ENCODE results near the gene NR6A1. TPM values are rescaled to one million over a fixed set of nuclear protein-coding genes. Genes with fewer than 3 reads are reported as not detected.

Gene NR6A1
- total and polyA plus RNA-seq, 2 of the 8 experiments (the other 6 are each of a cell fraction or from before 2014, with no cell fraction given): 93.2 to 237 TPM

GRCh38 chr9:124486778-124487259, 284.3 kb downstream of the NR6A1 start:
- Histone ChIP-seq H3K4me2 (ENCODE audit: insufficient read depth in 1 of 2, low read depth in 2 of 2, low read length in 2 of 2) (peak overlapping the region; percentile 19 to 40; a peak in 2 of 4 replicates), H2BK15ac (ENCODE audit: low read length) (no peak overlapping the region), H4K20me1 (replicated peaks in 1 of 2; ENCODE audit: control insufficient read depth in 1 of 2, insufficient read depth in 2 of 2, low read length in 2 of 2) (peaks cover 0 to 9% of the 10 kb centered on the region in 2 experiments), H3K36me3 (ENCODE audit: control insufficient read depth in 2 of 4, insufficient read depth in 4 of 4, low read length in 3 of 4) (no peaks in the 10 kb centered on the region), H3K14ac (ENCODE audit: insufficient read length) (no peak overlapping the region), H2AFZ (ENCODE audit: low read length) (no peak overlapping the region), H3K56ac (replicated peaks; ENCODE audit: insufficient read length, low read depth, low read length) (no peak overlapping the region), H2BK120ac (replicated peaks; ENCODE audit: low read depth, low read length) (no peak overlapping the region), H4K91ac (replicated peaks; ENCODE audit: insufficient read length, low read length) (no peak overlapping the region), H4K5ac (ENCODE audit: insufficient read length, low read depth, low read length) (no peak overlapping the region), H3K4ac (replicated peaks; ENCODE audit: insufficient read length, low read depth, low read length) (no peak overlapping the region), H3K4me3 (ENCODE audit: extremely low read depth in 1 of 4, insufficient read depth in 2 of 4, low read depth in 3 of 4, low read length in 4 of 4) (0 out of 8 replicates have a peak overlapping the region, but pooled peaks of 1 of the 4 experiments have one; percentile 22), H3K79me2 (ENCODE audit: control insufficient read depth in 1 of 2, insufficient read depth in 2 of 2, low read length in 2 of 2) (no peaks in the 10 kb centered on the region), H3K18ac (ENCODE audit: extremely low read depth, low read length) (no peak overlapping the region), H3K27me3 (replicated peaks in 1 of 4; ENCODE audit: control insufficient read depth in 3 of 4, extremely low read depth in 1 of 4, insufficient read depth in 3 of 4, low read length in 3 of 4) (peaks cover 0 to 14% (median 7%) of the 10 kb centered on the region in 4 experiments; a peak in 6 of 7 replicates), H2AK5ac (ENCODE audit: low read depth, low read length) (no peak overlapping the region), H3K23ac (ENCODE audit: insufficient read length) (no peak overlapping the region), H3K9me3 (ENCODE audit: insufficient read depth in 2 of 2, low read depth in 1 of 2, low read length in 1 of 2) (no peaks in the 10 kb centered on the region), H3K9ac (replicated peaks in 1 of 4; ENCODE audit: extremely low read depth in 1 of 4, low read depth in 3 of 4, low read length in 3 of 4) (no peak overlapping the region), H2BK12ac (ENCODE audit: low read depth, low read length) (no peak overlapping the region), H3K79me1 (ENCODE audit: low read depth, low read length) (no peaks in the 10 kb centered on the region), H3K23me2 (ENCODE audit: low read depth, low read length) (peaks cover 4% of the 10 kb centered on the region; the same call in 1 of the 2 replicates), H2BK5ac (ENCODE audit: low read depth, low read length) (no peak overlapping the region), H3K27ac (ENCODE audit: low read depth, low read length) (no peak overlapping the region), H3K4me1 (replicated peaks in 1 of 4; ENCODE audit: control insufficient read depth in 3 of 4, insufficient read depth in 4 of 4, low read length in 3 of 4) (peaks cover 3 to 30% (median 9%) of the 10 kb centered on the region in 4 experiments; a peak in 6 of 7 replicates), H4K8ac (ENCODE audit: extremely low read depth, insufficient read depth, low read length) (peak overlapping the region; percentile 15; the same call in 1 of the 2 replicates), H2BK20ac (ENCODE audit: low read length) (no peak overlapping the region)
- ChIA-PET POLR2A (ENCODE audit: partially characterized antibody) (interaction anchor here (1.2 to 3.1 kb wide), 5 partner anchors 9 to 376 kb away, joined by 4 to 11 read pairs (median 4); no protein-coding TSS in a partner anchor), CTCF (ENCODE audit: partially characterized antibody) (interaction anchor here (0.7 to 2.6 kb wide), 4 partner anchors 10 to 52 kb away, joined by 3 to 9 read pairs (median 4); no protein-coding TSS in a partner anchor)
- whole genome bisulfite sequencing, 2 experiments (ENCODE audit: extremely low coverage in 1 of 2, insufficient coverage in 1 of 2, insufficient read length in 1 of 2, insufficient replicate concordance in 2 of 2, low coverage in 1 of 2, low lambda C conversion rate in 2 of 2, missing lambda C conversion rate in 1 of 2): 77% methylated on average over 16 of the region's 17 CpGs; no CpG with 5 or more reads in 1 of the 2 experiments
- TF ChIP-seq FOSL1 (IDR thresholded peaks at IDR 0.05; ENCODE audit: insufficient read depth, low read depth, low read length) (no peak), TEAD4 (IDR thresholded peaks at IDR 0.05; ENCODE audit: low read depth, low read length) (no peak), CHD1 (IDR thresholded peaks at IDR 0.05; ENCODE audit: low read depth, low read length) (no peak), KDM1A (IDR thresholded peaks at IDR 0.05; ENCODE audit: borderline replicate concordance, low read length) (peak; percentile 76; the same call in 1 of the 2 replicates), SP1 (IDR thresholded peaks at IDR 0.05; ENCODE audit: low read depth, low read length) (no peak)
- FAIRE-seq (no peak), DNase-seq (ENCODE audit: low read depth in 1 of 2, low spot score in 2 of 2) (no peak)

Measured in H1 (cell line).